Immature natural killer cell (primary cell): Measurements from ENCODE around the gene CCDC197. TPM values are rescaled to one million over a fixed set of nuclear protein-coding genes. Genes with fewer than 3 reads are reported as not detected.

ENCODE experiments used
- DNase-seq, 3 donors: peaks; one replicate each; pipeline ENCODE4 v3.0.0; 2022; ENCODE audit warnings: mixed read lengths in 1 of 3
- H3K27ac Mint-ChIP-seq, 6 donors: one replicate each; pipeline ENCODE4 v1.8.0; 2020; ENCODE audit warnings: mixed read lengths in 6 of 6, mild to moderate bottlenecking in 5 of 6, inconsistent platforms in 4 of 6, moderate library complexity in 3 of 6
- H3K27me3 Mint-ChIP-seq, 3 donors: one replicate each; pipeline ENCODE4 v1.8.0; 2020 to 2021; ENCODE audit warnings: low read depth in 3 of 3, mild to moderate bottlenecking in 3 of 3, mixed read lengths in 3 of 3, moderate library complexity in 3 of 3, inconsistent platforms in 1 of 3
- H3K36me3 Mint-ChIP-seq, 3 donors: one replicate each; pipeline ENCODE4 v1.8.0; 2020; ENCODE audit warnings: mixed read lengths in 3 of 3, inconsistent platforms in 2 of 3, mild to moderate bottlenecking in 2 of 3
- H3K4me1 Mint-ChIP-seq, 2 donors: one replicate each; pipeline ENCODE4 v1.8.0; 2020; ENCODE audit warnings: inconsistent platforms in 2 of 2, mild to moderate bottlenecking in 2 of 2, mixed read lengths in 2 of 2, moderate library complexity in 1 of 2
- H3K4me3 Mint-ChIP-seq, 5 donors: one replicate each; pipeline ENCODE4 v1.8.0; 2020; ENCODE audit warnings: mild to moderate bottlenecking in 5 of 5, mixed read lengths in 5 of 5, inconsistent platforms in 3 of 5, moderate library complexity in 3 of 5
- H3K9me3 Mint-ChIP-seq, 6 donors: one replicate each; pipeline ENCODE4 v1.8.0; 2020; ENCODE audit warnings: mild to moderate bottlenecking in 6 of 6, mixed read lengths in 6 of 6, inconsistent platforms in 4 of 6, moderate library complexity in 3 of 6
- polyA plus RNA-seq, 3 donors: library from polyadenylated mRNA; unstranded; fragments of 300-500 nt; fragmentation: Illumina TruSeq; gene quantifications; one replicate each; pipeline ENCODE4 v1.2.3, GENCODE V29; 2021

CCDC197 gene
- polyA plus RNA-seq, 3 donors from 2014 or later, result not detected

DNA sequence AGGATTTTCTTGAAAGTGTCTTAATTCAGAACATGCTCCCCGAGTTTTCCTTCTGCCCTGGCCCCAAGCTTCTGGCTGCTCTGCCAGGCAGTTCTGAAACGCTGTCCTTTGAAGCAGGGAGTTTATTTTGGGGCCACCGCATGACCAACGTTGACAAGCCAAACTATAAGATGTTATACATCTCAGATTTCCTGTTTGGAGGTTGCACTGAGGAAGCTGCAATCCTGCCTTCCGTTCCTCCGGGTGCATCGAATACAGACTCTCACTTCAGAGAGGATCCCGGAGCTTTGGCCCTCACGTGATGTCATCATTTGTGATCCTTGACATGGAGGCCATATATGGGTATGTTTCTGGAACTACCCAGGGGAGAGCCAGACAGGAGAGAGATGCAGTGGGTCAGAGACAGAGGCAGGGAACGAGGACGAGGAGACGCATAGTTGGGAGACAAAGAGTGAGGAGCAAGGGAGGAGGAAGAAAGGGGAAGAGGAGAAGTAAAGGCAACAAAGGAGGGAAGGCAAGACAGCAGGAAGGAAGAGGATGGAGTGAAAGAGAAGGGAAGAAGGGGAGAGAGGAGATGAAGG, 20.5 kb upstream of the CCDC197 start, which contains the start of gene ASB2:
ASB2 (minus strand) TSS at position 94 of the 581 bp plus-strand sequence. CDS start 12,031 bp downstream, outside the sequence.
- peaks cover 0 to 11% (median 2%) of the 10 kb centered on the region in 6 donors for H3K9me3 Mint-ChIP-seq
- peaks cover 30 to 40% of the 10 kb centered on the region in 2 donors for H3K4me1 Mint-ChIP-seq
- H3K4me3 Mint-ChIP-seq, result peak within 1 kb of the TSS in 2 of 5 donors; percentile 4 to 67
- peak within 1 kb of the TSS in 3 of 6 donors; percentile 1 to 23 (median 11) for H3K27ac Mint-ChIP-seq
- peaks cover 7 to 11% (median 8%) of the 10 kb centered on the region in 3 donors for H3K27me3 Mint-ChIP-seq
- no peak for DNase-seq
- peaks cover 0 to 3% (median 0%) of the 10 kb centered on the region in 3 donors for H3K36me3 Mint-ChIP-seq

DNA sequence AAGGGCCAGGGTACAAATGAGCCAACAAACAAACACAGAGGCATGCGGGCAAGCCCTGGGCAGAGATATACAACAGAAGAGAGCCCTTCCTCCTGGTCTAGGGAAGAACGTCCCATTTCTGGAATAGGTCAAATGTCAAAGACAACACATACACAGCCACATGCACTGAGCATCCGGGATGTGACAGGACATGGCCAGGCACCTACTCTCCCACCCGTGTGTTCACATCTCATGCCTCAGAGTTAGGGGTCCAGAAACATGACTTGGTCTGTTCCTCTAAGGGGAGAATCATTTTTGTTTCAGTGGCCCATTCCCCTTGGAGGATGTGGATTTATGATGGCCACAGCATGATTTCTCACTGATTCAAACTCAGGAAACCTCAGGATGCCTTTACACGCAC, 19.9 kb upstream of the CCDC197 start:
- Mint-ChIP-seq H3K4me1 (peaks cover 29 to 38% of the 10 kb centered on the region in 2 donors), H3K4me3 (no peak overlapping the region), H3K9me3 (peaks cover 0 to 11% (median 2%) of the 10 kb centered on the region in 6 donors), H3K27me3 (peaks cover 7 to 11% (median 10%) of the 10 kb centered on the region in 3 donors), H3K27ac (no peak overlapping the region), H3K36me3 (peaks cover 0 to 3% (median 0%) of the 10 kb centered on the region in 3 donors)
- DNase-seq, result no peak

DNA sequence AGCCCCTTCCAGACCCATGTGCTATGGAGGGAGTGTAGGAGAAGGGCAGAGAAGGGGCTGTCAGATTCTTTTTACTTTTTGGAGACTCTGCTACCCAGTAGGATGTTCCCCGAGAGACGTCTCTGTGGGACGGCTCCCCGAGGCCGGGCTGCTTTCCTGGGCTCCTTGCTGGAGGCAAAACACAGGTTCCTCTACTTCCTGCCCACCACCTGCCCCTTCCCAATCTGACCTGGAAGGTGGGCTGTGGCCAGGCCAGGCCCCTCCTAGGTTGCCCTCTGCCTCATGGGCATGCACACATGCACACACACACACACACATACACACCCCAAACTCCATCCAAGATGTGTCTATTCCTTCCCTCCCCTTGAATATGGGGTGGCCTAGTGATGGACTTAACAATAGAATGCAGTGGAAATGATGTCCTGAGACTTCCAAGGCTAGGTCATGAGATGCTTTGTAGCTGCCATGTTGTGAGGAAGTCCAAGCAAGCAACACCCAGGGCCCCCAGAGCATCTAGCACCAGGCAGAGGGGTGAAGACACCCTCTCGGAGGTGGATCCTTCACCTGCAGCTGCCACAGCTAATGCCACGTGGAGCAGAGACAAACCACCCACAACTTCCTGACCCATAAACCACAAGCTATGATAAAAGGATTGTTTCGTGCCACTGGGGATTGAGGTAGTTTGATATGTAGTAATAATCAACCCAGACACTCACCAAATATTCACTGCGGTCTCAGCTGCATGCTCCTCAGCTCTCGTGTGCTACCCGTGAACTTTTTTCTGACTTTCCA, 19.1 kb upstream of the CCDC197 start:
- H3K27me3 Mint-ChIP-seq, result peaks cover 7 to 11% (median 10%) of the 10 kb centered on the region in 3 donors
- peak; percentile 54 to 66 (median 63) for DNase-seq
- peaks cover 29 to 38% of the 10 kb centered on the region in 2 donors for H3K4me1 Mint-ChIP-seq
- H3K27ac Mint-ChIP-seq, result peak overlapping the region; percentile 9 to 71 (median 52)
- peaks cover 0 to 3% (median 0%) of the 10 kb centered on the region in 3 donors for H3K36me3 Mint-ChIP-seq
- peak overlapping the region in 4 of 5 donors; percentile 10 to 52 (median 40) for H3K4me3 Mint-ChIP-seq
- peaks cover 0 to 11% (median 2%) of the 10 kb centered on the region in 6 donors for H3K9me3 Mint-ChIP-seq

DNA sequence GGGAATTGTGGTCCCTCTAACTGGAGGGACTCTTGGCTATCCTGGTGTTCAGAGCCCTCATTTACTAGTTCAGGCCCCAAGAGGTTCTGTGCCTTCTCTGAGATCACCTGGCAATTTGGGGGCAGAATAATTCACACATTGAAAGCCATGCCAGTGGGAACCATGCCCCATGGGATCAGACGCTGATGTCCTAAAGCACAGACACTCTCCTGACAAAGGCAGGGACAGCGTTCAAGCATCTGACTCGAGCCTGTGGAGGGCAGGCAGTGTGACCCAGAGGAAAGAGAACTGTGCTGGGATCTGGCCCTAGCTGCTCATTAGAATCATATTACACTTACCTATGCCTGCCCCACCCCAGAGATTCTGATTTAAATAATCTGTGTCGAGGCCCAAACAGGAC, 18.4 kb upstream of the CCDC197 start:
- peaks cover 0 to 3% (median 0%) of the 10 kb centered on the region in 3 donors for H3K36me3 Mint-ChIP-seq
- DNase-seq, result no peak

DNA sequence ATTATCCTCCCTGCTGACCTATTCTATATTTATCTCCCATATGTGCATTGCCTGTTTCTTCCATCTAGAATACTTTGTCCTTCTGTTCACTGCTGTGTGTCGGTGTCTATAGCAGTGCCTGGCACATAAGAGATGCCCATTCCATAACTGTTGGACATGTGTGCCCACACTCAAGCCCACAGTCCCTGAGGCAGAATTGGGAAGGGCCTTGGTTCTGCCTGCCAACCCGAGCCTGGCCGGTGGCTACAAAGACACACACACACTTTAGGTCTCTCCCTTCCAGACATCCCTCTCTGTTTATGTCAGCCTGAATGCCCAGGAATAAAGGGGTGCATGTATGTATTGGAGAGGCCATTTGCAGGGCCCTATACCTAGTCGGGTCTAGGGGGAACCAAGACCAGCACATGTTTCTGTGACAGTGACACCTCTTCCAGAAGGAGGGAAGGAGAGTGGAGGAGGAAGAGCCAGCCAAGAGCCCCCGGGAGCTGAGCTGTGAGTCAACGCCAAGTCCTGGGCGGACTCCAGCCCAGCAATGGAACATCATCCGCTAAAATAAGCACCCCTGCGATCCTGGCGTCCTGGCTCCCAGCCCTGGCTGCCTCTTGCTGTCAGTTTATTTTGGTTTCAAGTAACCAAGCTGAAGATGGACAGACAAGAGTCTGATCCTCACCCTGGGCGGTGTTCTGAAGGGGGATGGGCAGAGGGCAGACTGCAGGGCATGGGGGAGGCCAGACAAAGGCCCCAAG, 16.5 kb upstream of the CCDC197 start:
- Mint-ChIP-seq H3K27me3 (peaks cover 7 to 15% (median 8%) of the 10 kb centered on the region in 3 donors), H3K4me1 (peaks cover 29 to 38% of the 10 kb centered on the region in 2 donors), H3K9me3 (peaks cover 0 to 11% (median 2%) of the 10 kb centered on the region in 6 donors), H3K27ac (peak overlapping the region in 1 of 6 donors; percentile 59), H3K4me3 (no peak overlapping the region), H3K36me3 (peaks cover 0 to 3% (median 0%) of the 10 kb centered on the region in 3 donors)
- no peak for DNase-seq

More for the DNA sequence above, 18.4 kb upstream of the CCDC197 start:
- Mint-ChIP-seq H3K4me1 (peaks cover 29 to 38% of the 10 kb centered on the region in 2 donors), H3K27ac (peak overlapping the region in 5 of 6 donors; percentile 9 to 62 (median 51)), H3K4me3 (no peak overlapping the region), H3K9me3 (peaks cover 0 to 11% (median 2%) of the 10 kb centered on the region in 6 donors), H3K27me3 (peaks cover 7 to 10% (median 8%) of the 10 kb centered on the region in 3 donors)

DNA sequence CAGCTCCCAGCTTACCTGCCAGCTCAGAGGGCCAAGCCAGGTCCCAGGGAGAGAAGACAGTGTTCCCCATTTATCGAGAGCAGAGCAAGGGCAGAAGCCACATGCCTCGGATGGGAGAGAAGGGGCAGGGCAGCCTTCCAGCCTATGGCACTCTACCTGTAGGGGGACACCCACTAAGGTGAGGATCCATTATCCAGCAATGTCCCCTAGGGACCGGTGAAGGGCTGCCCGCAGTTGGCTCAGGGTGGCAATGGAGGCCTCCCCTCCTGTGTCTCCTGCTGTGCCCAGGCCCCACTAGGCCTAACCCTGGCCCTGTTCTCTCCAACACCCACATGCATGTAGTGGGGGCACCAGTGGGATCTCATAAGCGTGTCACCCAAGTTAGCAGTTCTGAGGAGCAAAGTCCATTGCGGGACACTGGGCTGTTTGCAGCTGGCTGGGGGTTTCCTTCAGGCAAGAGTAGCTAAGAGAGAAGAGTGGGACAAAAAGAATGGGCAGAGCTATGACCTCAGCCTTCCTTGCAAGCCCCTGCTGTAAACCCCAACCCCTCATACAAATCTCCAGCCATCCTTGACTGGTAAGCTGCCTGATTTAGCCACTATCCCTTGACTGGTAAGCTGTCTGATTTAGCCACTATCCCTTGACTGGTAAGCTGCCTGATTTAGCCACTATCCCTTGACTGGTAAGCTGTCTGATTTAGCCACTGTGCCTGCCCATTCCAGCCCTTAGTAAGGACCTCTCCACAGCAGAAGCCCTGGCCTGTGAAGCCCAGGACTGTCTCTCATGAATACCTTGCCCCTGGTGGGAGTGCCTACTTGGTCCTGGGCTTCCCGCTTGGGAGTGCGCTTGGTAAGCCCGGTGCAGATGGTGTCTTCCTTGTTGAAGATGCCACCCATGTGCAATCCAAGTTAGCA, 15.5 kb upstream of the CCDC197 start:
- Mint-ChIP-seq H3K9me3 (peaks cover 0 to 11% (median 2%) of the 10 kb centered on the region in 6 donors), H3K4me1 (peaks cover 23 to 29% of the 10 kb centered on the region in 2 donors), H3K36me3 (no peaks in the 10 kb centered on the region), H3K4me3 (no peak overlapping the region), H3K27ac (peak overlapping the region in 1 of 6 donors; percentile 21), H3K27me3 (peaks cover 6 to 15% (median 7%) of the 10 kb centered on the region in 3 donors)
- no peak for DNase-seq

DNA sequence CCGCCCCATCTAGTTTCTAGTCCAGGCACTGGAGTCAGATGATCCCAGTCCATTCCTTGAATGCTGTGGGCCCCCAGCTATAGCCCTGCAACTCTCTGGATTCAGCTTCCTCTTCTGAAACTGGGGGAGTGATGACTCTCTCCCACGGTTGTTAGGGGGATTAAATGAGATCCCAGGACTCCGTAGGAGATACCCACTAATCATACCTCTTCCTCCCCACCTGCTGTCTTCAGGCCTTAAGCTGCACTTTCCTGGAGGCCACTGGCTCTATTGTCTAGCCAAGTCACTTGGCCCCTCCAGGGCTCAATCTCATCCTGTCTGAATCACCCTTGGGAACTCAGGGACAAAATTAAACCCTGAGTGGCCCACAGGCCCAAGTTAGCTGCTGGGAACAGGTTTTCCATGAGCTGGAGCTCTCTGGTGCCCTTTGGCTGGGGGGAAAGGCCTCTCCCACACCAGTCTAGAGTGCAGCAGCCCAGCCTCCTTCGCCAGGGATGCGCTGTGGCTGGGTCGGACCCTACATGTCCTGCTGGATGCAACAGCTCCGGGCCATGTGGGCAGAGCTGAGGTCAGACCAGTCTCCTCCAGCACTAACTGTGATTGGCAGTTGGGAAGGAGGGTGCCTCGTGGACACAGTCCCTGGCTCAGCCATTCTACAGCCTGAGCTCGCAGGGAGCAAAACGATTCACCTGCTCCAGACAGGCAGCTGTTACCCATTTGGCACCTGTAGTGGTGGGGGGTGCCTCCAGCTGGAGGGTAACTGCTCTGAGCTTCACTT, 14.7 kb upstream of the CCDC197 start:
- Mint-ChIP-seq H3K4me1 (peaks cover 18 to 20% of the 10 kb centered on the region in 2 donors), H3K9me3 (peaks cover 0 to 11% (median 1%) of the 10 kb centered on the region in 6 donors), H3K27me3 (peaks cover 6 to 15% (median 7%) of the 10 kb centered on the region in 3 donors), H3K27ac (no peak overlapping the region), H3K4me3 (no peak overlapping the region), H3K36me3 (no peaks in the 10 kb centered on the region)
- no peak for DNase-seq

DNA sequence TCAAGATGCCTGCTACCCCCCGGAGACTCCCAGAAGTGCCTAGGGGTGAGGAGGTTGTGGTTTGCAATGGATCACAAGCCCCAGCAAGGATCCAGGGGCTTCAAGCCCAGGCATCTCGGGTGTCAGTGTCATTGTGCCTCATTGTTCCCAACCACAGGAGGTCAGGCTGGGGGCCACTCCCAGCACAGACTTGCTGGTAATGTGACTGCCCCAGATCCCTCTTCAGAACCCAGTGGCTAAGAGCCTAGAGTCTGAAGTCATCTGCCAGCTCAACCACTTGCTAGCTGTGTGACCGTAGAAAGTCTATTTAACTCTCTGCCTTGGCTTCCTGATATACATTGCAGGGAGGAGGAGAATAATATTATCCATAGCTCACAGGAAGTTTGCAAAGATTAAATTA, 13.0 kb upstream of the CCDC197 start:
- Mint-ChIP-seq H3K27me3 (peaks cover 0 to 9% (median 5%) of the 10 kb centered on the region in 3 donors), H3K27ac (no peak overlapping the region), H3K4me3 (no peak overlapping the region), H3K4me1 (peaks cover 1 to 4% of the 10 kb centered on the region in 2 donors), H3K9me3 (no peaks in the 10 kb centered on the region), H3K36me3 (no peaks in the 10 kb centered on the region)
- no peak for DNase-seq

DNA sequence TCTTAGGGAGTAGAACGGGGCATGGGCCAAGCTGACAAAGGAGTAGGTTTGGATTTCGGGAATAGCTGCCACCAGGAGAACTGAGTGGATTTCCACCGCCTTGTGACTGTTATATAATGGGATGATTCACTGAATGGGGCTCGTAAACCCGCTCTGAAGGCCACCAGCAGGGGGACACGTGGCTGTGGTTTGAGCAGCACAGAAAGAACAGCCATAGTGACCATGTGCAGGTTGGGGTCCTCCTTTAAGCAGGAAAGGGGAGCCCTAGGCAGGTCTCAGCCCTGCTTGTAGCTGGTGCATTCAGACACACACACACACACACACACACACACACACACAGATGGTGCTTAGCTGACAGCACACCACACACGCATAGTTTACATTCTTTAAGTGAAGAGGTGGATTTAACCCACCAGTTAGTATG, 12.1 kb upstream of the CCDC197 start:
- H3K4me3 Mint-ChIP-seq, result no peak overlapping the region
- no peaks in the 10 kb centered on the region for H3K9me3 Mint-ChIP-seq
- DNase-seq, result no peak
- peaks cover 2 to 9% (median 5%) of the 10 kb centered on the region in 3 donors for H3K27me3 Mint-ChIP-seq
- H3K27ac Mint-ChIP-seq, result no peak overlapping the region
- no peaks in the 10 kb centered on the region for H3K4me1 Mint-ChIP-seq
- H3K36me3 Mint-ChIP-seq, result no peaks in the 10 kb centered on the region

DNA sequence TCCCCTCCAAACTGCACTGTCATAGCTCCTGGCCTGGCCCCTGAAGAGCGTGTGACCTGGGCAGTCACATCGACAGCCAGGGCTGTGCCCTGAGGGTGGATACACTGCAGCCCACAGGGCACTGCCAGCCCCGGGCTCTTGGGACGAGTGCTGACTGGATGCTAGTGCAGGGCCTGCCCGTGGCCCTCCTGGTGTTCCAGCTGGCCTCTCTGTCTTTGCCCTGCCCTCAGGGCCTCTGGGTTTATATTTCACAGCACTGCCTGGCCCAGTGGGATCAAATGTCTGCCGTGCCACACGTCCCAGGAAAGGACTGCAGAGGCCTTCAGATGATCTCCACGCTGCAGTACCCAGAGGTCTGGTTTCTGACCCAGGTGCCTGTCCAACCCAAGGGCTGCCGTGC, 10.1 kb upstream of the CCDC197 start:
- Mint-ChIP-seq H3K4me3 (no peak overlapping the region), H3K27ac (no peak overlapping the region), H3K36me3 (no peaks in the 10 kb centered on the region), H3K27me3 (peaks cover 2 to 7% (median 7%) of the 10 kb centered on the region in 3 donors), H3K4me1 (no peaks in the 10 kb centered on the region), H3K9me3 (no peaks in the 10 kb centered on the region)
- no peak for DNase-seq

DNA sequence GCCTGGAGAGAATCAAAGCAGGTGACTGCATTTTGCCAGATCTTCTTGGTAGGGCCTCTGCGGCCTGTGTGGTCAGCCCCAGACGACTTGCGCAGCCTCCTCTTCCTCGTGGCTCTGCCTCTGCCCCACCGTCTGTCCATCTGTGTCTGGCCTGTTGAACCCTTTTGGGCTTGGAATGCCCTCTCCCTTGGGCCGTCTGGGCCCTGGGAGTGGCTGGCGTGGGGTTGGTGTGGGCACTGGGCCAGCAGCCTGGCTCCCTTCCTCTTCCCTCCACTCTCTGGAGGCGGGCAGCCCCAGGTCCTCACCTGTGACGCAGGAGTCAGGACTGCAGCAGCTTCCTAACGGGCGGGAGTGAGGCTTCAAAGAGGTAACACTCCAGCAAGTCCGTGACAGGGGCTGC, 9.7 kb upstream of the CCDC197 start:
- Mint-ChIP-seq H3K36me3 (no peaks in the 10 kb centered on the region), H3K9me3 (no peaks in the 10 kb centered on the region), H3K4me3 (no peak overlapping the region), H3K4me1 (no peaks in the 10 kb centered on the region), H3K27ac (no peak overlapping the region), H3K27me3 (peaks cover 2 to 8% (median 7%) of the 10 kb centered on the region in 3 donors)
- no peak for DNase-seq

DNA sequence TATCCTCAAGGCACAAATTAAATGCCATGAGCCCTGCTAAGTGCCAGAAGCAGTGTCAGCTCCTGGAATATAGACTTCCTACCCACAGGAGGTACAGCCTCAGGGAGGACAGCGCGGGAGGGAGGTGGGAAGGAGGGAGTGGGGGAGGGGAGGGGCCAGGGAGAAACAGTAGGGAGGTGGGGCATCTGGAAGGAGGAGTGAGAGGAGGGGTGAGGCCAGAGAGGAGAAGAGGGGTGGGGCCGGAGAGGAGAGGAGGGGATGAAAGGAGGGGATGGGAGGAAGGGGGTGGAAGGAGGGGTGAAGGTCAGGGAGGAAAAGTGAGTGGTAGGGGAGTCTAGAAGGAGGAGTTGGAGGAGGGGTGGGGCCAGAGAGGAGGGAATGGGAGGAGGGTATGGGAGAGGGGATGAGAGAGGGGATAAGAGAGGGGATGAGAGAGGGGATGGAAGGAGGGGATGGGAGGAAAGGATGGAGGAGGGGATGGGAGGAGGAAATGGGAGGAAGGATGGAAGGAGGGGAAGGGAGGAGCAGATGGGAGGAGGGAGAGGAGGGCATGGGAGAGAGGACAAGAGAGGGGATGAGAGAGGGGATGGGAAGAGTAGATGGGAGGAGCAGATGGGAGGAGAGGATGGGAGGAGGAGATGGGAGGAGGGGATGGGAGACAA, 9.2 kb upstream of the CCDC197 start:
- H3K36me3 Mint-ChIP-seq, result no peaks in the 10 kb centered on the region
- no peak overlapping the region for H3K27ac Mint-ChIP-seq
- H3K27me3 Mint-ChIP-seq, result peaks cover 2 to 8% (median 7%) of the 10 kb centered on the region in 3 donors
- H3K4me1 Mint-ChIP-seq, result no peaks in the 10 kb centered on the region
- H3K9me3 Mint-ChIP-seq, result no peaks in the 10 kb centered on the region
- H3K4me3 Mint-ChIP-seq, result no peak overlapping the region
- no peak for DNase-seq
